ENCODE data around the gene NTN1.

Gene NTN1

DNA sequence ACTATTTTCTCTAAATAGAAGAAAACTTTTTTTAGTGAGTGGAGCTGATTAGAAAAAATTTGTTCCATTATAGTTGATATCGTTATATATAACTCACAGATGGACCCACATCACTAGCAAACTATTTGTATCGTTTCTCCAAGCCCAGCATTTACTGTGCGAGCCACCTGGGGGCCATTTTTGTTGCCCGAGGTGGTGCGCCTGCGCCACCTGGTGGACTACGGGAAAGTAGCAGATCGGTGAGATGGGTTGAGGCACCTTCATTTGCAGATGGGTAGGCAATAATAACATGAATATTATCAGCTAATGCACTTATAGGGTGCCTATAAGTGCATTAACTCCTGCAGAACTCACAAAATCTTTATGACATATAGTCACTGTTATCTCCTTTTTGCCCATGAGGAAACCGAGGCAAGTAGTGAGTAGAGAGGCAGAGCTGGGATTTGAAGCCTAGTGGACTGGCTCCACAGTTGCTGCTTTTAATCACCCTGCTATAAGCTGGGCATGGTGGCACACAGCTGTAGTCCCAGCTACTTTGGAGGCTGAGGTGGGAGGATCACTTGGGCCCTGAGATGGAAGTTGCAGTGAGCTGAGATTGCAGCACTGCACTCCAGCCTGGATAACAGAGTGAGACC lies 23.2 kb upstream of the NTN1 start (continued):
- TF ChIP-seq, protein P1, sequence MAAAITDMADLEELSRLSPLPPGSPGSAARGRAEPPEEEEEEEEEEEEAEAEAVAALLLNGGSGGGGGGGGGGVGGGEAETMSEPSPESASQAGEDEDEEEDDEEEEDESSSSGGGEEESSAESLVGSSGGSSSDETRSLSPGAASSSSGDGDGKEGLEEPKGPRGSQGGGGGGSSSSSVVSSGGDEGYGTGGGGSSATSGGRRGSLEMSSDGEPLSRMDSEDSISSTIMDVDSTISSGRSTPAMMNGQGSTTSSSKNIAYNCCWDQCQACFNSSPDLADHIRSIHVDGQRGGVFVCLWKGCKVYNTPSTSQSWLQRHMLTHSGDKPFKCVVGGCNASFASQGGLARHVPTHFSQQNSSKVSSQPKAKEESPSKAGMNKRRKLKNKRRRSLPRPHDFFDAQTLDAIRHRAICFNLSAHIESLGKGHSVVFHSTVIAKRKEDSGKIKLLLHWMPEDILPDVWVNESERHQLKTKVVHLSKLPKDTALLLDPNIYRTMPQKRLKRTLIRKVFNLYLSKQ (tag by site-specific recombination; IDR thresholded peaks at IDR 0.05; ENCODE audit: borderline replicate concordance): no peak
- TF ChIP-seq ZNF391 (tag by site-specific recombination; IDR thresholded peaks at IDR 0.05; ENCODE audit: borderline replicate concordance, low read depth) (no peak), ZNF174 (tag by site-specific recombination; IDR thresholded peaks at IDR 0.05) (no peak), ZNF155 (tag by site-specific recombination; IDR thresholded peaks at IDR 0.05) (no peak), ZNF660 (tag by site-specific recombination; IDR thresholded peaks at IDR 0.05) (0 out of 2 replicates have a peak, but pooled peaks have one; percentile 74), WT1 (tag by site-specific recombination; IDR thresholded peaks at IDR 0.05) (no peak), ZNF548 (tag by site-specific recombination; IDR thresholded peaks at IDR 0.05) (no peak), MYNN (tag by site-specific recombination; IDR thresholded peaks at IDR 0.05; ENCODE audit: borderline replicate concordance) (no peak), KLF9 (tag by site-specific recombination; IDR thresholded peaks at IDR 0.05; ENCODE audit: low read depth) (no peak), ZNF624 (tag by site-specific recombination; IDR thresholded peaks at IDR 0.05) (no peak), ZNF654 (tag by site-specific recombination; IDR thresholded peaks at IDR 0.05; ENCODE audit: low read depth) (peak; percentile 69), ZNF37A (tag by site-specific recombination; IDR thresholded peaks at IDR 0.05) (no peak), ZNF404 (tag by site-specific recombination; IDR thresholded peaks at IDR 0.05) (no peak), ZNF214 (tag by site-specific recombination; IDR thresholded peaks at IDR 0.05; ENCODE audit: borderline replicate concordance) (no peak), ZNF558 (tag by site-specific recombination; IDR thresholded peaks at IDR 0.05) (no peak), OVOL3 (tag by site-specific recombination; IDR thresholded peaks at IDR 0.05) (no peak), ZNF221 (tag by site-specific recombination; IDR thresholded peaks at IDR 0.05; ENCODE audit: borderline replicate concordance) (no peak), PRDM1 (tag by site-specific recombination; IDR thresholded peaks at IDR 0.05) (no peak), ZNF544 (tag by site-specific recombination; IDR thresholded peaks at IDR 0.05) (no peak), ZNF776 (tag by site-specific recombination; IDR thresholded peaks at IDR 0.05; ENCODE audit: borderline replicate concordance) (no peak), ZNF341 (tag by site-specific recombination; IDR thresholded peaks at IDR 0.05; ENCODE audit: low read depth) (no peak), ZNF2 (tag by site-specific recombination; IDR thresholded peaks at IDR 0.05) (0 out of 2 replicates have a peak, but pooled peaks have one; percentile 43), SP7 (tag by site-specific recombination; IDR thresholded peaks at IDR 0.05) (peak; percentile 20; the same call in 1 of the 2 replicates), ZNF600 (tag by site-specific recombination; IDR thresholded peaks at IDR 0.05) (no peak), ZNF670 (tag by site-specific recombination; IDR thresholded peaks at IDR 0.05; ENCODE audit: low read depth) (no peak), ZBTB1 (tag by site-specific recombination; IDR thresholded peaks at IDR 0.05) (no peak), ZNF426 (tag by site-specific recombination; IDR thresholded peaks at IDR 0.05) (no peak), ZBTB17 (tag by site-specific recombination; IDR thresholded peaks at IDR 0.05) (no peak), ZNF335 (tag by site-specific recombination; conservative IDR thresholded peaks at IDR 0.05) (0 out of 2 replicates have a peak, but pooled peaks have one; percentile 16), RBAK (tag by site-specific recombination; IDR thresholded peaks at IDR 0.05) (no peak), ZNF658 (tag by site-specific recombination; IDR thresholded peaks at IDR 0.05) (no peak)
- TF ChIP-seq, protein P2, sequence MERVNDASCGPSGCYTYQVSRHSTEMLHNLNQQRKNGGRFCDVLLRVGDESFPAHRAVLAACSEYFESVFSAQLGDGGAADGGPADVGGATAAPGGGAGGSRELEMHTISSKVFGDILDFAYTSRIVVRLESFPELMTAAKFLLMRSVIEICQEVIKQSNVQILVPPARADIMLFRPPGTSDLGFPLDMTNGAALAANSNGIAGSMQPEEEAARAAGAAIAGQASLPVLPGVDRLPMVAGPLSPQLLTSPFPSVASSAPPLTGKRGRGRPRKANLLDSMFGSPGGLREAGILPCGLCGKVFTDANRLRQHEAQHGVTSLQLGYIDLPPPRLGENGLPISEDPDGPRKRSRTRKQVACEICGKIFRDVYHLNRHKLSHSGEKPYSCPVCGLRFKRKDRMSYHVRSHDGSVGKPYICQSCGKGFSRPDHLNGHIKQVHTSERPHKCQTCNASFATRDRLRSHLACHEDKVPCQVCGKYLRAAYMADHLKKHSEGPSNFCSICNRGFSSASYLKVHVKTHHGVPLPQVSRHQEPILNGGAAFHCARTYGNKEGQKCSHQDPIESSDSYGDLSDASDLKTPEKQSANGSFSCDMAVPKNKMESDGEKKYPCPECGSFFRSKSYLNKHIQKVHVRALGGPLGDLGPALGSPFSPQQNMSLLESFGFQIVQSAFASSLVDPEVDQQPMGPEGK (tag by site-specific recombination; IDR thresholded peaks at IDR 0.05): 0 out of 2 replicates have a peak, but pooled peaks have one; percentile 28
- TF ChIP-seq, protein P3, sequence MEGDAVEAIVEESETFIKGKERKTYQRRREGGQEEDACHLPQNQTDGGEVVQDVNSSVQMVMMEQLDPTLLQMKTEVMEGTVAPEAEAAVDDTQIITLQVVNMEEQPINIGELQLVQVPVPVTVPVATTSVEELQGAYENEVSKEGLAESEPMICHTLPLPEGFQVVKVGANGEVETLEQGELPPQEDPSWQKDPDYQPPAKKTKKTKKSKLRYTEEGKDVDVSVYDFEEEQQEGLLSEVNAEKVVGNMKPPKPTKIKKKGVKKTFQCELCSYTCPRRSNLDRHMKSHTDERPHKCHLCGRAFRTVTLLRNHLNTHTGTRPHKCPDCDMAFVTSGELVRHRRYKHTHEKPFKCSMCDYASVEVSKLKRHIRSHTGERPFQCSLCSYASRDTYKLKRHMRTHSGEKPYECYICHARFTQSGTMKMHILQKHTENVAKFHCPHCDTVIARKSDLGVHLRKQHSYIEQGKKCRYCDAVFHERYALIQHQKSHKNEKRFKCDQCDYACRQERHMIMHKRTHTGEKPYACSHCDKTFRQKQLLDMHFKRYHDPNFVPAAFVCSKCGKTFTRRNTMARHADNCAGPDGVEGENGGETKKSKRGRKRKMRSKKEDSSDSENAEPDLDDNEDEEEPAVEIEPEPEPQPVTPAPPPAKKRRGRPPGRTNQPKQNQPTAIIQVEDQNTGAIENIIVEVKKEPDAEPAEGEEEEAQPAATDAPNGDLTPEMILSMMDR (tag by site-specific recombination; IDR thresholded peaks at IDR 0.05): peak; percentile 77
- TF ChIP-seq, protein P4, sequence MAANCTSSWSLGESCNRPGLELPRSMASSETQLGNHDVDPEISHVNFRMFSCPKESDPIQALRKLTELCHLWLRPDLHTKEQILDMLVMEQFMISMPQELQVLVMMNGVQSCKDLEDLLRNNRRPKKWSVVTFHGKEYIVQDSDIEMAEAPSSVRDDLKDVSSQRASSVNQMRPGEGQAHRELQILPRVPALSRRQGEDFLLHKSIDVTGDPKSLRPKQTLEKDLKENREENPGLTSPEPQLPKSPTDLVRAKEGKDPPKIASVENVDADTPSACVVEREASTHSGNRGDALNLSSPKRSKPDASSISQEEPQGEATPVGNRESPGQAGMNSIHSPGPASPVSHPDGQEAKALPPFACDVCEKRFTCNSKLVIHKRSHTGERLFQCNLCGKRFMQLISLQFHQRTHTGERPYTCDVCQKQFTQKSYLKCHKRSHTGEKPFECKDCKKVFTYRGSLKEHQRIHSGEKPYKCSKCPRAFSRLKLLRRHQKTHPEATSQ (tag by site-specific recombination; IDR thresholded peaks at IDR 0.05): no peak
- TF ChIP-seq, protein P5, sequence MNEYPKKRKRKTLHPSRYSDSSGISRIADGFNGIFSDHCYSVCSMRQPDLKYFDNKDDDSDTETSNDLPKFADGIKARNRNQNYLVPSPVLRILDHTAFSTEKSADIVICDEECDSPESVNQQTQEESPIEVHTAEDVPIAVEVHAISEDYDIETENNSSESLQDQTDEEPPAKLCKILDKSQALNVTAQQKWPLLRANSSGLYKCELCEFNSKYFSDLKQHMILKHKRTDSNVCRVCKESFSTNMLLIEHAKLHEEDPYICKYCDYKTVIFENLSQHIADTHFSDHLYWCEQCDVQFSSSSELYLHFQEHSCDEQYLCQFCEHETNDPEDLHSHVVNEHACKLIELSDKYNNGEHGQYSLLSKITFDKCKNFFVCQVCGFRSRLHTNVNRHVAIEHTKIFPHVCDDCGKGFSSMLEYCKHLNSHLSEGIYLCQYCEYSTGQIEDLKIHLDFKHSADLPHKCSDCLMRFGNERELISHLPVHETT (tag by site-specific recombination; IDR thresholded peaks at IDR 0.05): no peak

Data from HEK293 (cell line).